NCI-H345 (cell line): ENCODE measurements around the gene PGAM4.
"Not testable (repeated sequence)": the region's sequence is repeated elsewhere in the genome, so short reads cannot be mapped to it uniquely, and the experiment has no call there.

Experiments
- DNase-seq: peaks from one replicate; lab custom pipeline; 2025; lab: John Stamatoyannopoulos, UW

PGAM4 gene

DNA sequence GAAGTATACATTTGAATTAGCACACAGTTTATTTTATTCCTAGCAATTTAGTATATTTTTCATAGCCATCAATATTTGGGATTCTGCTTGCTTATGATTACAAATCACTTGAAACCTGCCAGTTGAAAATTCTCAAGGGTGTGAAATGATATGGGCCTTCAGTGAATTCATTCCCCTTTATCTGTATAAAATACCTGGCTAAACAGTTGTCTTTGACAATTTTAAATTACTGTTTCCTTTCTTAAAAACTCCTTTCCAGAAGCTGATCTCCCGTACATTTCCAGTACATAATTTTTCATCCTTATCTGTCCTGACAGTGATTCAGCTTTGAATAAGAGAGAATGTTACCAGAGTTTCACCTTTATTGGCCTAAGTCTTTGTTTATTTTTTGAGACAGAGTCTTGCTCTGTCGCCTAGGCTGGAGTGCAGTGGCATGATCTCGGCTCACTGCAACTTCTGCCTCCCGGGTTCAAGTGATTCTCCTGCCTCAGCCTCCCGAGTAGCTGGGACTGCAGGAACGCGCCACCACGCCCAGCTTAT, 45.0 kb downstream of the PGAM4 start:
- no peak for DNase-seq

- no peak for DNase-seq
Measured at GRCh38 chrX:77922787-77923186, 46.7 kb downstream of the PGAM4 start.

DNA sequence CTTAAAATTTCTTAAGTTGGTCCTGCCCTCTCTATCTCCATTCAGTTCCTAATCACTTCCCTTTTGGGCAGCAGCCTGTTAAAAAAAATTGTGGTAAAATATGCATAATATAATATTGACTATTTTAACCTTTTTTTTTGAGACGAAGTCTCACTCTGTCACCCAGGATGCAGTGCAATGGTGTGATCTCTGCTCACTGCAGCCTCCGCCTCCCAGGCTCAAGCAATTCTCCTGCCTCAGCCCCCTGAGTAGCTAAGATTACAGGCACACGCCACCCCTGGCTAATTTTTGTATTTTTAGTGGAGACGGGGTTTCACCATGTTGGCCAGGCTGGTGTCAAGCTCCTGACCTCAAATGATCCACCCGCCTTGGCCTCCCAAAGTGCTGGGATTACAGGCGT, 50.1 kb downstream of the PGAM4 start:
- DNase-seq: not testable (repeated sequence)

GRCh38 chrX:77918568-77918967, 50.9 kb downstream of the PGAM4 start:
- DNase-seq: no peak
